Bronchial smooth muscle cell (primary cell): ENCODE data around the gene ADCY1. TPM values are rescaled to one million over a fixed set of nuclear protein-coding genes. Genes with fewer than 3 reads are reported as not detected.

Experiments used
- total RNA-seq: library from RNA; depleted of rRNA; stranded (reverse); fragments of >200 nt; gene quantifications from 2 replicates; pipeline ENCODE4 v1.2.1, GENCODE V29; 2014

Gene ADCY1
- 0.47 and 3.2 TPM in 2 replicates for total RNA-seq

GRCh38 chr7:45573661-45574415, at the start of gene ADCY1:
Gene ADCY1 (plus strand): TSS chr7:45574368. CDS start chr7:45574544, 176 bp downstream.

